VCaP (cell line): ENCODE measurements around the gene CENPV.

Experiments used
- H3K27ac ChIP-seq: fragments of 450-650 bp; 2 replicates; pipeline ENCODE4 v1.5.1; 2017
- TF ChIP-seq, protein P1 (sequence below): fragments of 450-650 bp; conservative IDR thresholded peaks from 2 replicates; pipeline ENCODE4 v1.5.1; 2017; ENCODE audit warnings: mild to moderate bottlenecking, moderate library complexity

CENPV gene

DNA sequence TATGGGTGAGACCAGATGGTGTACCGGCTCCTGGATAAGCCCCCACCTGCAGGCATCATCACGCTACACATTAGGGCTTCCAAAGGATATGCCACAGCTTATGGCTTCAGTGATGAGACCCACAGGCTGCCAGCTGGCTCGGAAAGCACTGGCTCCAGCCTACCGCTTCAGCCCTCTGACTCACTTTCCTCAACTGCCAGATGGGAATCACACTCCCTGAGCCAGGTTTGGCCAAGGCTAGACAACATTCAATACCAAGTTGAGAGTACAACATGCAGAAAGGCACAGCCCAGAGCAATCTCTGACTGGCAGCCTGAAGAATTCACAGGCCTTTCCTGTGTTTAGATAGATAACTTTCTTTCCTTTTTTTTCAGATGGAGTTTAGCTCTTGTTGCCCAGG, 10.3 kb downstream of the CENPV start:
- no peak overlapping the region for H3K27ac ChIP-seq
- TF ChIP-seq, protein P1, sequence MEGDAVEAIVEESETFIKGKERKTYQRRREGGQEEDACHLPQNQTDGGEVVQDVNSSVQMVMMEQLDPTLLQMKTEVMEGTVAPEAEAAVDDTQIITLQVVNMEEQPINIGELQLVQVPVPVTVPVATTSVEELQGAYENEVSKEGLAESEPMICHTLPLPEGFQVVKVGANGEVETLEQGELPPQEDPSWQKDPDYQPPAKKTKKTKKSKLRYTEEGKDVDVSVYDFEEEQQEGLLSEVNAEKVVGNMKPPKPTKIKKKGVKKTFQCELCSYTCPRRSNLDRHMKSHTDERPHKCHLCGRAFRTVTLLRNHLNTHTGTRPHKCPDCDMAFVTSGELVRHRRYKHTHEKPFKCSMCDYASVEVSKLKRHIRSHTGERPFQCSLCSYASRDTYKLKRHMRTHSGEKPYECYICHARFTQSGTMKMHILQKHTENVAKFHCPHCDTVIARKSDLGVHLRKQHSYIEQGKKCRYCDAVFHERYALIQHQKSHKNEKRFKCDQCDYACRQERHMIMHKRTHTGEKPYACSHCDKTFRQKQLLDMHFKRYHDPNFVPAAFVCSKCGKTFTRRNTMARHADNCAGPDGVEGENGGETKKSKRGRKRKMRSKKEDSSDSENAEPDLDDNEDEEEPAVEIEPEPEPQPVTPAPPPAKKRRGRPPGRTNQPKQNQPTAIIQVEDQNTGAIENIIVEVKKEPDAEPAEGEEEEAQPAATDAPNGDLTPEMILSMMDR: no peak

- TF ChIP-seq, protein P1: no peak
- H3K27ac ChIP-seq: peak overlapping the region; percentile 18; the same call in 1 of the 2 replicates
Measured at GRCh38 chr17:16339959-16340358, 13.3 kb downstream of the CENPV start.

GRCh38 chr17:16339402-16339801, 13.9 kb downstream of the CENPV start:
- H3K27ac ChIP-seq: peak overlapping the region; percentile 18; the same call in 1 of the 2 replicates
- TF ChIP-seq, protein P1: no peak

- no peak overlapping the region for H3K27ac ChIP-seq
- TF ChIP-seq, protein P1: no peak
Measured at GRCh38 chr17:16338391-16338790, 14.9 kb downstream of the CENPV start.

DNA sequence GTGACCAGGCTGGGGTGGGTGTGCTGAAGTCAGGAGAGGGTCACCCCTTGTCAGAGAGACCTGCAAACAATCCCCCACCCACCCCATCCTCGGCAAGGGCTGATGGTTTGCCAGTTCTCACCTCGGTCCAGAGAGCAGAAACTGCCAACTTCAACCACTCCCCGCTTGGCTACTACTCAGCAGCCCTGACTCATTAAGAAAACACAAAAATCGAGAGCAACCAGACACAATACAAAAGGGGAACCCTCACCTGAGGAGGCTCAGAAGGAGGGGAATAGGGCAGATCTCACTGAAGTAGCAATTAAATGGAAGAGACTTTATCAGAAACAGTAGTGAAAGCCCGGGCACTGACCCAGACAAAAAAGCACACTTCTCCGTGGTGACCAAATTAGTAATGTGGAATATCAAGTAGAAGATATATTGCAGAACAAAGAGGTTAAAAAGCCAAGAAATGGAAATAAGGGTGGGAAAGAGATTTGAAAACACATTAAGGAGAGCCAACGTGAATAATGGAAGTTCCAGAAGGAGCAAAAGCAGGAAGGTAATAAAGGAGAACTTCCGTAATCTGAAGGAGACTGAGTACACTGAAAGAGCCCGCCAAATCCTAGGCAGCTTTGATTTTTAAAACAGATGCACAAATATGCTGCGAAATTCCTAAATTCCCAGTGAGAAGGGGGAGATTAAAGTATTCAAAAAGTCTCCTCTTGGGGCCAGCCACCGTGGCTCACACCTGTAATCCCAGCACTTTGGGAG, 23.6 kb downstream of the CENPV start:
- TF ChIP-seq, protein P1: no peak
- no peak overlapping the region for H3K27ac ChIP-seq

DNA sequence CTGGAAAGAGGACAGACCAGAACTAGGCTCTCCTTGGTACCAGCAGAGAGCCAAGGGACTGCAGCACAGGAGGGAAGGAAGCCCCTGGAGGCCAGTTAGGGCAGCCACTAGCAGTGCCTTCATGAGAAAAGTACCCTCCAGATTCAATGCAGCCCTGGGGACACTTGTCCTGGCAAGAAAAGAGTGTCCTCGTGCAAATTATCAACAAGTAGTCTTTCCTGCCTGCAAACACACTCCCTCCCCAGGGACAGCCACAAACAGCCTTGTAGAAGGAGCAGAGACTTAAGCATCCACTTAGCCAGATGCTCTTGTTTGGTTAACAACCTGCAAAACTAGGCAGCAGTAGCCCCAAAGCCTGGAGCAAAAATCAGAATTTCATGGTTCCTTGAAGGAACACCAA, 24.3 kb downstream of the CENPV start:
- TF ChIP-seq, protein P1: no peak
- no peak overlapping the region for H3K27ac ChIP-seq

GRCh38 chr17:16327018-16327417, 26.3 kb downstream of the CENPV start:
- H3K27ac ChIP-seq: no peak overlapping the region
- TF ChIP-seq, protein P1: no peak
